Measurements from ENCODE around the gene ADK. TPM values are rescaled to one million over a fixed set of nuclear protein-coding genes. Genes with fewer than 3 reads are reported as not detected.

The ADK gene
- total and polyA plus RNA-seq, 2 donors (not counting 3 experiments of a cell fraction or from before 2014, with no cell fraction given) = 11.7 to 46.5 TPM

GRCh38 chr10:74400186-74400585 is 249.2 kb downstream of the ADK start:
- Histone ChIP-seq H4K20me1 (replicated peaks; ENCODE audit: control insufficient read depth, extremely low read depth, insufficient read depth, low read length) (no peaks in the 10 kb centered on the region), H3K4me3 (replicated peaks in 1 of 3; ENCODE audit: insufficient read depth in 1 of 3, low read depth in 1 of 3, low read length in 3 of 3) (no peak overlapping the region), H3K4me2 (ENCODE audit: insufficient read depth, low read length) (no peak overlapping the region), H3K36me3 (ENCODE audit: control insufficient read depth in 2 of 2, extremely low read depth in 1 of 2, insufficient read depth in 2 of 2, low read length in 2 of 2) (no peaks in the 10 kb centered on the region), H3K9ac (replicated peaks; ENCODE audit: extremely low read depth, insufficient read depth, low read length) (no peak overlapping the region), H3K27ac (ENCODE audit: insufficient read depth, low read depth, low read length) (no peak overlapping the region), H3K4me1 (ENCODE audit: control insufficient read depth, extremely low read depth, insufficient read depth, low read length) (no peaks in the 10 kb centered on the region), H2AFZ (ENCODE audit: low read depth, low read length) (no peak overlapping the region), H3K9me1 (replicated peaks; ENCODE audit: control insufficient read depth, extremely low read depth, insufficient read depth, low read length) (no peaks in the 10 kb centered on the region), H3K27me3 (ENCODE audit: control insufficient read depth in 2 of 2, insufficient read depth in 2 of 2, low read length in 2 of 2) (no peaks in the 10 kb centered on the region), H3K79me2 (ENCODE audit: control insufficient read depth, insufficient read depth, low read length) (peaks cover 1% of the 10 kb centered on the region), H3K9me3 (replicated peaks; ENCODE audit: control insufficient read depth, insufficient read depth, low read length) (no peaks in the 10 kb centered on the region)
- intact Hi-C loops (cut with micrococcal nuclease) (no loop called here), dilution Hi-C loops (cut with MboI; ENCODE audit: extremely low pct_ligation_motif_present, low sequenced_read_pairs) (no loop called here)
- POLR2A ChIA-PET = interaction anchor here (0.6 kb wide), 1 partner anchor 79 kb away, joined by 6 read pairs; no protein-coding TSS in a partner anchor
- CTCF ChIA-PET = no interaction called here
- DNase-seq (ENCODE audit: low read depth, low spot score) (no peak), FAIRE-seq (no peak)
- TF ChIP-seq CTCF (IDR thresholded peaks at IDR 0.05; ENCODE audit: extremely low read depth in 1 of 2, insufficient read depth in 1 of 2, low read depth in 1 of 2, low read length in 2 of 2) (no peak), MAX (IDR thresholded peaks at IDR 0.05; ENCODE audit: insufficient read depth, insufficient read length) (no peak), JUN (IDR thresholded peaks at IDR 0.05; ENCODE audit: borderline replicate concordance, insufficient read depth, insufficient read length, low read depth) (no peak), POLR2A (IDR thresholded peaks at IDR 0.05; ENCODE audit: low read depth, low read length) (no peak), FOS (IDR thresholded peaks at IDR 0.05; ENCODE audit: borderline replicate concordance, insufficient read depth, low read length) (no peak), EZH2 (IDR thresholded peaks at IDR 0.05; ENCODE audit: borderline replicate concordance, low read depth, low read length, severe bottlenecking) (no peak), GATA2 (IDR thresholded peaks at IDR 0.05; ENCODE audit: insufficient read depth, insufficient read length, low read depth, low read length) (no peak), MYC (IDR thresholded peaks at IDR 0.05; ENCODE audit: low read depth, low read length) (no peak), POLR2AphosphoS5 (IDR thresholded peaks at IDR 0.05; ENCODE audit: insufficient read depth, low read depth, low read length) (no peak)
- BruUV-seq (replicated peaks) = no TSS peak

All from endothelial cell of umbilical vein (primary cell).